Medulla oblongata (tissue), 1 donor: Measurements from ENCODE around the gene CETP.

Experiments used
- DNase-seq: peaks from one replicate; pipeline ENCODE4 v3.0.0-alpha.2; 2015; ENCODE audit errors: extremely low spot score

CETP gene

GRCh38 chr16:57020651-57021050, 58.9 kb downstream of the CETP start:
- no peak for DNase-seq

GRCh38 chr16:57021757-57022156, 60.0 kb downstream of the CETP start:
- DNase-seq, result no peak

GRCh38 chr16:57022445-57022844, 60.7 kb downstream of the CETP start:
- DNase-seq, result no peak

- DNase-seq, result no peak
These were observed 61.9 kb downstream of the CETP start for GRCh38 chr16:57023541-57024249.

GRCh38 chr16:57024894-57025680, 63.3 kb downstream of the CETP start:
- DNase-seq, result no peak

- no peak for DNase-seq
These were observed 64.4 kb downstream of the CETP start for GRCh38 chr16:57025941-57026777.

- DNase-seq, result no peak
These were observed 65.0 kb downstream of the CETP start for GRCh38 chr16:57026778-57027062.

- DNase-seq, result no peak
These were observed 65.3 kb downstream of the CETP start for GRCh38 chr16:57027067-57027466.

GRCh38 chr16:57028086-57028485, 66.3 kb downstream of the CETP start:
- no peak for DNase-seq

GRCh38 chr16:57029161-57030160, 67.7 kb downstream of the CETP start:
- no peak for DNase-seq

- no peak for DNase-seq
These were observed 68.7 kb downstream of the CETP start for GRCh38 chr16:57030346-57030902.

- no peak for DNase-seq
These were observed 69.4 kb downstream of the CETP start for GRCh38 chr16:57031156-57031555.

- DNase-seq, result no peak
These were observed 70.6 kb downstream of the CETP start for GRCh38 chr16:57032346-57032745.

- no peak for DNase-seq
These were observed 71.2 kb downstream of the CETP start for GRCh38 chr16:57032931-57033330.
